HT-29 (cell line): ENCODE data around the gene PAX8. TPM values are rescaled to one million over a fixed set of nuclear protein-coding genes. Genes with fewer than 3 reads are reported as not detected.

Experiments
- DNase-seq: peaks from one replicate; pipeline ENCODE4 v3.0.0-alpha.2; 2015; ENCODE audit warnings: low spot score
- total RNA-seq: library from RNA; depleted of rRNA; stranded (reverse); fragments of >200 nt; shearing (Covaris generic); gene quantifications from 2 replicates; pipeline ENCODE4 v1.2.3, GENCODE V29; 2014

PAX8 gene
- total RNA-seq, 1 experiment from 2014 or later: 3.4 TPM

DNA sequence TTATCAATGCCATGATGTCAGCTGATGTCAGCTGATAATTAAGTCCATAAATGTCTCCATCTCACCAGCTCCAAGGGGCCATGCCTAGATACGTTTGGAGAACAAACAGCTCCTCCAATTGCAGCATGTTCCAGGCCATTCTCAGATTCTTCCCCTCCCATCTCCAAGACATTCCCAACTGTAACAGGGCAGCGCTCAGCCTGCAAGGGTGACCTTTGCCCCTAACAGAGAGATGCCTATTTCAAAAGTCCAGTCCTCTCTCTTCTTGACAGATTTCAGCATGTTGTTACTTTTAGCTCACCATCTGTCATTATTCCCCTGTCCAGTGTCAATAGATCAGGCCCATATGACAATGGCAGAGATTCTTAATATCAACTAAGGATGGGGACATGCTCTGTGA is 95.0 kb downstream of the PAX8 start:
- no peak for DNase-seq

DNA sequence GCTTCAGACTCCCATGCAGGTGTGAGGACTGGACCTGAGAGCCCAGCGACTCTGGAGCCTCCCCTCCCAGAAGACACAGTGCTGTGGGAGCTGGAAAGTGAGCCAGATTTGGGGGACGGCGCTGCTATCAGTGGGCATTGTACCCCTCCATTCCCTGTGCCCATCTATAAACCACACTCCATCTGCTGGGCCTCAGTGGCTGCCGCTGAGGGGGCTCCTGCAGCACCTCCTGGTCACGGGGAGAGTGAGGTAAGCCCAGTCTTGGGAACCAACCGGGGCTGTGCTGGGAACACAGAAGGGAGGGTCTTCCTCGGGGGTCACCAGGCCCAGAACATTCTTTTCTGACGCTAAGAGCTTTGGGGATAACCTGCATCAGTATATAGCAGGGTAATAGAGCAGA is 95.5 kb downstream of the PAX8 start:
- no peak for DNase-seq

DNA sequence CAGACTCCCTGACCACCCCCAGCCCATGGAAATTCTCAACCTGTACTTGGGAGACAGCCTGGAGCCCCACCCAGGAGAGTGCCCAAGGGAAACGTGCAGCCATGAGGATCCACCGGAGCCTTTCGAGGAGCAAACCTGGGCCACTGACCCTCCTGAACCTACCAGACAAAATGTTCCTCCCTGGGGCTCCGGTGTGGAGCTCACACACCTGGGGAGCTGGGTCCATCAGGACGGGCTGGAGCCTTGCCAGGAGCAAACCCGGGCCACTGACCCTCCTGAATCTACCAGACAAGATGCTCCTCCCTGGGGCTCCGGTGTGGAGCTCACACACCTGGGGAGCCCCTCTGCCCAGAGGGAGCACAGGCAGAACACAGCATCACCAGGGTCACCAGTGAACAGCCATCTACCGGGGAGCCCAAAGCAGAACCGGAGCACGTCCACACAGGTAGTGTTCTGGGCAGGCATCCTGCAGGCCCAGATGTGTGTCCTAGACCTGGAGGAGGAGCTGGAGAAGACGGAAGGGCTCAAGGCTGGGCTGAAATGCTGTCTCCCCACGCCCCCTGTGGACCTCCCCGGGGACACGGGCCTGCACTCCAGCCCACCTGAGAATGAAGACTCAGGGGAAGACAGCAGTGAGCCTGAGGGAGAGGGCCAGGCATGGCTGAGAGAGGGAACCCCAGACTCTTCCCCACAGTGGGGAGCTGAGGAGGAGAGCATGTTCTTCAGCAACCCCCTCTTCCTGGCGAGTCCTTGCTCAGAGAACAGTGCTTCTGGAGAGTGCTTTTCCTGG is 96.1 kb downstream of the PAX8 start:
- DNase-seq: no peak

DNA sequence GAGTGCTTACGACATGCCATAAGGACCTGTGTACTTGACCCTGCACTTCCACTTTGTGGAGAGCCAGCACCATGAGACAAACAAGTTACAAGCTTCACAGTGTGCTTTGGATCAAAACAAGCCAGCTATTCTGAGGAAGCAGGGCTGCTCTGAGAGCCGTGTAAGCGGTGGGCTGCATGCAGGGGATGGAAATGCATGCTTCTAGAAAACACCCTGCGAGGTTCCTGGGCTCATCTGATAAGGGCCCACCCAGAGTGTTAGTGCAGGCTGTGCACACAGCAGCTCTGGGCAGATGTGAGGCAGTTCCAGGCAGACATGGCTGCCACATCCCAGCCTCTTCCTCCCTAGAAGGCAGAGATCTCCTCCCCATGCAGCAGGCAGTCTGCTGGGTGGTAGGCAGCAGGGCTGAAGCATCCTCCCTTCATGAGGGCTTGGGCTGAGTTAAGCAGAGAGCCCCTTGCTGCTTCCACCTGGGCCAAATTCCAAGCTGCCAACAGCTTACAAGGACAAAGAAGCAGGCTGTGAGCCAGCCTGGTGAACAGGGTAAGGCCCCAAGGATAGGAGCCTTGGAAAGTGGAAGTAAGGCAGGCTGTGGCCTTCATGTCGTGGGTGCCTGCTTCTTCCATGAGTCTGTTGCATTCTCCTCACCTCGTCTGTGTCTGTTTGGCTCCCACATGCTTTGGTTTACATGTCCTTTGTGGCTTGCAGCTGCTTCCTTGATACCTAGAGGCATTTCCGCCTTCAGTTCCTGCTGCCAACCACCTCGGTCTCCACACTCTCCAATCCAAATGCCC is 97.3 kb downstream of the PAX8 start:
- DNase-seq: no peak

DNA sequence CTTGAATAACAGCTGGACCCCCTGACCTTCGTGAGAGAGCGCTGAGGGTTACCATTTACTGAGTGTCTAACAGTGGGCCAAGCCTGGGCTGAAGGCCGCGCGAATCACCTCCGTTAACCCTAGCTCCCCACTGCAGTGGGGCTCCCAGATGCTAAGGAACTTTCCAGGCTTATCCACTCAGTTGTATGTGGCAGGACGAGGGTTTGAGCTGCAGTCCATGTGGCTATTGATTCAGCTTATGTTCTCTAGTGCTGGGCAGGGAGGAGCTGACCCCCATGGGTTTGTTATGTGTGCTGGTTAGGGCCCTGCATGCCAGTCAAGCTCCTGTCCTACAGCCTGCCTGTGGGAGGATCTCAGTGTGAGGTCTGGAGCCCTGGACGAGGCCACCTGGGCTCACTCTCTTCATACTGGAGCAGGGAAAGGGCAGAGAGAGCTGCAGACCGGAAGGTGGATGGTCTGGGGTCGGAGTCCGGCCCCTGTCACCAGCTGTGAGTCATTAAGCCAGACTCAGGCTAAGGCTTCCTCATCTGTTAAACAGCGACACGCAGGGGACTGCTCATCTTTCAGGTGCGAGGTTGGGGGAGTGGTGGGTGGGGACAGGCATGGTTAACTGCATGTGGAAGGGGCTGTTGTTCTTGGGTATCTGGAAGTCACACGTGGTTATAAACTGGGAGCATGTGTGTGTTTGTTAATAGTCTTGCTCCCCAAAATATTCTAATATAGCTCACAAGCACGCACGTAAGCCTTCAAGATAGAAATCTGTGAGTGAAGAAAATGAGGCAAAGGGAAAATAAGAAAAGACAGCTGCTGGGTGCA is 98.4 kb downstream of the PAX8 start:
- no peak for DNase-seq

DNA sequence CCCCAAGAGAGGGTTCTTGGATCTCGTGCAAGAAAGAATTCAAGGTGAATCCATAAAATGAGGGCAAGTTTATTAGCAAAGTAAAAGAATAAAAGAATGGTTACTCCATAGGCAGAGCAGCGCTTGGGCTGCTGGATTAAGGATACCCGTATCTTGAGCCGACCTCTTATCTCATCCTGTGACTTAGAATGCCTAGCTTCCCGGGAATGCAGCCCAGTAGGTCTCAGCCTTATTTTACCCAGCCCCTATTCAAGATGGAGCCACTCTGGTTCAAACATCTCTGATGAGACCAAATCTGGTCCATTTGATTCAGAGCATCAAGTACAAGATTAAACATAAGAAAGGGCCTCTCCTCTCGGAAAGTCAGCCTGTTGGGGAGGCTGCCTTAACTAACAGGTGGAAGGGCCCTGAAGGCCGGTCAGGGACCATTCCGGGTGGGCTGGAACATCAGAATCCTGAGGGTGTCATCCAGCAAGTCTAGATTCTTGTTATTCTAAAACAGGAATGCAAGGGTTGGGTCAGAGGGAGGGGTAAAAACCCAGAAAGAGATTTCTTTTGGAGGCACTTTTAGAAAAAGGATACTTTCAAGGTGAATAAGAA is 99.2 kb downstream of the PAX8 start:
- DNase-seq: no peak

DNA sequence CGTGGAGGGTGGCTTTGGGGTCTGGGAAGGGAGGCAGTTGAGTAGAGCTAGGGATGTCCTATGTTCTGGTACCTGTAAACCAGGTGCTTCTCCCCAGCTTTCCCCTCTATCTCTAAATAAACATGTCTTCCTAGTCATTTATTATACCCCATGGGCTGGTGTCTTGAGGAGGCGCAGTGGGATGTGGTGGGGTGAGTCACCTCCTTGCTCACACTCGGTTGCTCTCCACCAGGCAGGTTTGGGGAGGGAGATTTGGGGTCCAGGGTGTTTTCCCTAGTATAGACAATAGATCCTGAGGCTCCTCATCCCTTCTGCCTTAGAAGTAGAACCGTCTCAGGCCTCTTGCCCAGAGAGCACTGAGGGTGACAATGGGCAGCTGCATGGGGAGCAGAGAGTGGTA is 99.8 kb downstream of the PAX8 start:
- no peak for DNase-seq

DNA sequence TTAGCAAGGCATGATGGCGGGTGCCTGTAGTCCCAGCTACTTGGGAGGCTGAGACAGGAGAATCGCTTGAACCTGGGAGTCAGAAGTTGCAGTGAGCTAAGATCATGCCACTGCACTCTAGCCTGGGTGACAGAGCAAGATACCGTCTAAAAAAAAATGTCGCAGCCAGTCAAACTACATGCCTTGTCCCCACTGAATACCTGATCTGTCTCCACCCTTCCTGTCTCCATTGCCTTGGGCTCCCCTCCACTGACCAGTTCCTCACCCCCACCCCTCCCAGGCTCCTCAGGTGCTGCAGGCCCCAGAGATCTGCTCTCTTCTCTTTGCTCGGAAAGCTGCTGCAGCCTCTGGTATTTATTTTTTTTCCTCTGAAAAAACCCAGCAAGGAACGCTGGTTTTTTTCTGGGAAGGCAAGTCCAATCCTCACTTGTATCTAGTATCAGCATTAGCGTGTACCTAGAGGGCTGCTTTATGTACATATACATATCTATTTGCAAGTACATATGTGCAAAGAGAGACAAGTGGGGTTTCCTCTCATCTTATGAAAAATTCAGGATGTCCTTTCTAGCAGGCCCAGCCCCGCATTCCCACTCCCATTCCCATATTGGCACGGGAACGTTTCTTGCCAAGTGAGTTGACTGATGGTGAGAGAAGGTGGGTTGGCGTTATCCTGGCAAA is 100.5 kb downstream of the PAX8 start:
- no peak for DNase-seq

DNA sequence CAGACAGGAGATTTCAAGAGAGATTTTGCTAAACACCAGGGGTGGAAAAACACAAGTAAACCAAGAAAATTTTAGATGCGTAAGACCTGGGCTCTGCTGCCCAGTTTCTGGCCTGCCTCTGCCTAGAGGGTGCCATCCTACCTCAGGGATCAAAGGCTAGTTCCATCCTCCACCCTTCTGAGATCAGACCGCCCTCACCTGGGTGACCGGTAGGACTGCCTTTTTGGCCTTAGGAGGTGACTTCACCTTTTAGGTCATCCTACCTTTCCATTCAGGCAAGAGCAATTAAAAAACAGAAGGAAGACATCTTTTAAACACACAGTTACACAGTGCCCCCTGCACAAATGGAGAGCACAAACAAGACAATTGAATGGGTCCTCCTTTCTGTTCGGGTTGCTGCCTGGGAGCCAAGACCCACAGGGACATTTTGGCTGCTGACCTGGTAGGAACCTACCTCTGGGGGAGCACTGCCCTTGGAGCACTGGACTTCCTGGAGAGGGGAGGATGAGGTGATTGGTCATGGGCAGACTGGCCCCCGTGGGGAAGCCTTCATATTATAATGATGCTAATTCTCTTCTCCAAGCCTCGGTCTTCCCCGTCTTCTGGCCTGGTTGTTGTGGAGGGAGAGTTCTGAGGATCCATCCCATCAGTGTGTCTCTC is 101.9 kb downstream of the PAX8 start:
- no peak for DNase-seq

DNA sequence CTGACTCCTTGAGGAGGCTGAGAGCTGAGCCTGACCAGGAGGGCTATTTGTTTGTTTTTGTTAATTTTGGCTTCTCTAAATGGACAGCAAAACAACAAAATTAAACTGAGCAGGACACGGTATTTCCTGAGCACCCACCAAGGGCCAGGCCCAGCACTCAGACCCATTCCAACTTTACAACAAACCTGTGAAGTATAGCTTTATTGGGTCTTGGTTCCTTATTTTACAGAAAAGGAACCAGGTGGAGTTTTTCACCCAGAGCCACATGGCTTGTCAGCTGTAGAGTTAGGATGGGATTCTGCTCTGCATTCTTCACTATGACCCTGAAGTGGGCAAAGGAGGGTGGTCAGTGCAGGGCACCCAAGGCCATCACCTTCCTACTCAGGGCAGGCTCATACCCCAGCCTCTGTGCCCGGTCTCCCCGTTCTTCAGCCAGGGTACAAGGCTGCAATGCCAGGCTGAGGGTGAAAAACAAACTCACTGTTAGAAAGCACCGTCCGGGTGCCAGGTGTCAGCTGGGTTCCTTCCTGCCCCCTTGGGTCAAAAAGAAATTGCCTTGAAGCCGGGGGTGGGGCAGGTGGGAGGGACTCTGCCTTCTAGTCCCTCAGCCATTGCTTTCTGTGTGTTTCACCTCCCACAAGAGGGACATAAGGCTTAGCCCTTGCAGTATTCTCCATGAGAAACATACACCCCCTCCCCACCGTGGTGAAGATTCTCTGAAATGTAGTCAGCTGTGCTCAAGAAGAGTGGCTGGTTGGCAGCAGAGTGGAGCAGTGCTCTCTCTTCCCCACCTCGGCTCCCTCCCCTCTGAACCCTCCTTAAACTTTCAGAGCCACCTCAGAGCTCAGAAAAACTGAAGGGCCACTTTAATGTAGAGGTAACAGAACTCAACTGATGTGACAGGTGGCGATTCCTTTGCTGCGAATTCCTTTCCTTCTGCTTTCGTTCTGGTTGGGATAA is 102.7 kb downstream of the PAX8 start:
- no peak for DNase-seq

DNA sequence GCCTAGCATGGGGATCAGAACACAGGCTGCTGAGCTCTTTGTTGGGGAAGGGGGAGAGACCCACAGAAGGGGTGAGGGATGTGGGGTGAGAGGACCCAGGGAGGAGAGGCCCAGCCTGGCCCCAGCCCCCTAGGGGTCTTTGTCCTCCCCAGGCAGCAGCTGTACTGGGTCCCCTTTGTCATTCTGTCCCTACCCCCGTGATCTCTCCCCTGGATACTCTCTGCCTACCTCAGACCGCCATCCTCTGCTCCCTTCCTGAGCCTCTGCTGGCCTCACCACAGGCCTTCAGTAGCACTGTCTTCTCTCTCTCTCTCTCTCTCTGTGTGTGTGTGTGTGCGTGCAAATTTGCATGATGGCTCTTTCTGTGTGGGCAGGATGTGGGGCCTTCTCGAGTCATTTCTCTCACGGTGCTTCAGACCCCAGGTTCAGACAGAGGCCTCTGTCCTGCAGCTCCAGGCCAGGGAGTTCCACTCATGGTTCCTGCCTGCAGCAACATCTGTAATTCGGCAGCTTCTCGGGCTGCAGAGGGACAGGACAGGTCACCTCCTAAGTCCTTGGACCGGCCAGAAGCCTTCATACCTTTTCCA is 103.6 kb downstream of the PAX8 start:
- DNase-seq: no peak

DNA sequence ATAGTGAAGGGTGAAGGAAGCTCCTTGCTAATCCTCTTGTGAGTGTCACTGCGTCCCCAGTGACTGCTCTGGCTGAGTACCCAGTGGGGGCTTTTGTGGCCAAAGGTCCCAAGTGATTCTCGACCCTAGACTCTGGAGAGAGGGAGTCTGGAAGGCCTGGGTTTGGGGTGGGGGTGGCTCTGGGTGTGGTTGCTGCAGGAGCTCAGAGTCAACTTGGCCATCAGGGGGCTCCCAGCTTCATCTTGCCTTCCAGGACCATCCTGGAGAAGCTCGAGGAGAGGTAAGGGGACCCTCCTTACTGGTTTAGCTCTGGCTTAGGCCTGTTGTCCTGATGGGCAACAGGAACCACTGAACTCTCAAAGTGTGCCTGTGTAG is 104.4 kb downstream of the PAX8 start:
- DNase-seq: no peak

DNA sequence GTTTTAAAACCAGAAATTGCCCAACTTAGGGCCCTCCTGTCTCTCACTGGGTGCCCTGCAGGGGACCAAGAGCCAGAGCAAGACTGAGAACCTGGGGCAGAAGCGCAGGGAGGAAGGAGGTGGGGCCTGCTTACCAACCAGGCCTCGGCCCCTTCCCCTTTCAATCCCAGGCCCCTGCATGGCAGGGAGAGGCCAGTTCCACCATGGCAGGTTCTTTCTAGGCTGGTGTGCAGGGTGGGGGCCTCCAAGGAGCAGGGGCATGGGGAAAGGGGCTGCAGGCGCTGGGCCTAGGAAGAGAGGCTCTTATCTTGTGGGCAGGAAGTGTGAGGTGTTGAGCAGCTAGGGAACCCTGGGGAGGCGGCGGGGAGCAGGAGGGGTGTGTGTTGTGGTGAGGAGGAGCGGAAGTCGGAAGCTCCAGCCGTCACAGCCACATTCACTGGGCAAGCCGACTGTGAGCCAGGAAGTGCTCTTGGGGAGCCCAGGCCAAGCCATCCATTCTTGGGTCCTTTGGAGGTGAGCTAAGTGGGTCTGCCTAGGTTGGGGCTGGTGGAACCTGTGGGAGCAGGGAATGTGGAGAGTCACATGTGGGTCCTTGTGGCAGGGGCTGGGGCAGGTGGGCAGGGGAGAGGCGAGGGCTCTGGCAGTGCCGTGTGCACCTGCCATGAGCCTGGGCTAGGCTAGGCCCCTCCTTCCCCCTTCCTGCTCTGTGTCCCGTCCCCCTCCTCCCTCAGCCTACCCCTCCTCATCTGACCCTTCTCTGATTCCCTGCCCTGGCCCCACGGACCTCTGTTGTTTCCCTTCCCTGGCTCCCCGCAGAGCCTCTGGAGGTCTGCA is 105.0 kb downstream of the PAX8 start, which contains the start of gene PSD4:
Gene PSD4, plus strand, starts transcription at position 430 of the 834 bp plus-strand sequence. CDS start 8,486 bp downstream, outside the sequence.
- DNase-seq: no peak

DNA sequence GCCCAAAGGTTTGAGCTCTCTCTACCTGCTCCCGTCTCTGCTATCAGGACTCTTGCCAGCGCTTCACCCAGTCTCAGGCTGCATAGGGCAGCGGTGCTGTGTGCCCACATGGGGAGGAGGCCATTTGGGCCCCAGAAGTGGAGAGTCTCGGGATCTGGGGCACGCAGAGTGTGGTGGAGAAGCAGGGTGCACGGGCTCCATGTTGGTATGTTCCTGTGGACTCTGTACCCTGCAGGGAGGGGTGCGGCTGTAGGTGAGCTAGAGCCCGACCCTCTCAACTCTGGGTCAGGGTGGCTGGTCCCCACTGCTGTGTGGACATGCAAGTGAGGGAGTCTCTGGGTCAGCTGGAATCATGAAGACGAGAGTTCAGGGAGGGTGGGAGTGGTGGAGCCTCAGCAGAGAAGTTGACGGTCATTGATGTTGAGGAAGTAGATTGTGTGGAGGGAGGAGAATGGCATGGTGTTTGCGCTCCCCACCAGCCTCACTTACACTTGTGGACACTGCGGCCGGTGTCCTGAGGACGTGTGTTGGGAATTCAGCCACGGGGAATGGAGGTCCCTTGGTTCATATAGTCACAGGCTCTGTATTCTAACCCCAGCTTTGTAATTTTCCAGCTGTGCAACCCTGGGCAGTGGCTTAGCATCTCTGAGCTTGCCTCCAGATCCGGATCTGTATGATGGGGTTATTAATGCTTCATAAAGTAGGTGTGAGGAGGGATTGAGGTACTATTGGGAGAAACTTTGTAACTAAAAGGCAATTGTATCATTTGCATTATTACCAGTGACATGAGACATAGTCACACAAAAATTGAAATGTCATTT is 105.8 kb downstream of the PAX8 start:
- DNase-seq: no peak

DNA sequence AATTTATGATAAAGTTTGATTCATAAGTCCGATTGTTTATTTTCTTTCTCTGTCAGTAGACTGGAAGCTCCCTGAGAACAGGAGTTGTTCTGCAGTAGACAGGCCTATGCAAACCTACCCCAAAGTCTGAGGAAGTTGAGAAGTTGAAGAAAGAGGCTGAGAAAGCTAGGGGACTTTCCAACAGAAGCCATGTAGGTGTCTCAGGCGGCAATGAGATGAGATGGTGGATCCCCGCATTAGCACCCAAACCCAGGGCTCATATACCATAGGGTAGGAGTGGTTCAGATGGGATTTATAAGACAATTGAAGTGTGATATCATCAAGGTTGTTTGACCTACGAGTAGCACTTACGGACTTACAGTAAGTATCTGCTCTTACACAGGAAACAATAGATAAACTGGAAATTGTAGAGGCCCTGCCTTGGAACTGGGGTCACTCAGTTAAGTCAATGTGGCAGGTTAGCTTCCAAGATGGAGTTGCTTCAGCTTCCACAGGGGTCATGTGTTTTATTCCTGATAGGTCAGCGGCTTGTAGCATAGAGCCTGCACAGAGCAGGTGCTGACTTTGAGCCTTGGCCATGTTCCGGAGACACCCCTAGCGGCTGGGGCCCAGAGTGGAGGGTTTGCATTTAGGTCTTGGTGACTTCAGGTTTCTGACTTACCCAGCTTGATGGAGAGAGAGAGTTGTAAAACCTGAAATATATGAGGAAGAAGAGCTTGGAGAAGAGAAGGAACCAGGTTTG is 107.2 kb downstream of the PAX8 start:
- no peak for DNase-seq

DNA sequence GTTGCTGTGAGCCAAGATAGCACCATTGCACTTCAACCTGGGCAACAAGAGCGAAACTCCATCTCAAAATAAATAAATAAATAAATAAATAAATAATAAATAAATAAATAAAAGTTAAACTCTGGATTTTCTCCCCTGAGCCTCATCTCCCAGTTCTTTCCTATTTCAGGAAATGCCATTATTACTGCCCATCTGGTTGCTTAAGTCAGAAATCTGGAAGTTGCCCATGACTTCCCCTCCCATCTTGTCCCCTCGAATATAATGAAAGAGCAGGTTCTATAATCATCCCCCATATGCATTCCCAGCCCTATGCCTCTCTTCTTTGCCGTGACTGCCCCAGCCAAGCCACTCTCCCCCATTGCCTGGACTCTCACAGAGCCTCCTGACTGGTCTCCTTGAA is 109.1 kb downstream of the PAX8 start:
- DNase-seq: no peak
